Mucosa of descending colon (tissue), 3 donors: ENCODE data around the gene STAM. TPM values are rescaled to one million over a fixed set of nuclear protein-coding genes. Genes with fewer than 3 reads are reported as not detected.

Source experiments
- ATAC-seq: fragments of 200-7000 bp; cut with Tn5 transposase; one replicate; pipeline ENCODE4 v1.9.1; 2020; ENCODE audit warnings: mild to moderate bottlenecking, moderate library complexity
- DNase-seq, 3 donors: peaks; one replicate each; pipeline ENCODE4 v3.0.0-alpha.2; 2020
- H3K36me3 ChIP-seq: fragments of 200-600 bp; one replicate; pipeline ENCODE4 v1.8.0; 2021; ENCODE audit warnings: low read depth, mild to moderate bottlenecking
- H3K4me1 ChIP-seq: fragments of 200-600 bp; one replicate; pipeline ENCODE4 v1.8.0; 2021; ENCODE audit warnings: low read depth, mild to moderate bottlenecking
- H3K4me3 ChIP-seq: fragments of 200-600 bp; one replicate; pipeline ENCODE4 v1.8.0; 2021; ENCODE audit warnings: mild to moderate bottlenecking
- H3K9me3 ChIP-seq: fragments of 200-600 bp; one replicate; pipeline ENCODE4 v1.8.0; 2021; ENCODE audit warnings: mild to moderate bottlenecking
- CTCF ChIP-seq: fragments of 200-600 bp; IDR thresholded peaks from one replicate; pipeline ENCODE4 v1.8.0; 2022; ENCODE audit warnings: antibody characterized with exemption, mild to moderate bottlenecking
- intact Hi-C, 2 donors: fragments of 100-400 bp; cut with DNase I in 1 of 2; cut with micrococcal nuclease in 1 of 2; formaldehyde crosslinking; loops; one replicate each; pipeline versions ENCODE4 v1.11.0 to v1.11.1; 2022; cut with DNase I, micrococcal nuclease
- total RNA-seq, 3 donors: library from RNA; stranded (reverse); fragmentation: NEBNext Ultra II Directional in 2 of 3; extraction: Animal tissue kit (Norgen Biotek cat#: 25700) in 2 of 3; gene quantifications; one replicate each; pipeline versions ENCODE4 v1.2.1 to v1.2.4, GENCODE V29; 2021 to 2023
- donor health status: DM: no; HTN: no; CAD: no; lungs with moderate emphysema.
- donor health status: DM: no; HTN: no; CAD: no.
- donor health status: DM: no; HTN: yes; CAD: no.

STAM gene
- total RNA-seq, 3 donors from 2014 or later = 16.4 to 17.8 (median 17.6) TPM

- DNase-seq (no peak), ATAC-seq (no peak)
- Histone ChIP-seq H3K4me1 (peaks cover 11% of the 10 kb centered on the region), H3K4me3 (no peak overlapping the region), H3K9me3 (no peaks in the 10 kb centered on the region), H3K36me3 (no peaks in the 10 kb centered on the region)
- intact Hi-C loops = no loop called here
- TF ChIP-seq CTCF = no peak
These were observed 3.6 kb upstream of the STAM start for GRCh38 chr10:17640331-17640816.

GRCh38 chr10:17643339-17643754 lies 604 bp upstream of the STAM start:
- no peak for TF ChIP-seq CTCF
- Histone ChIP-seq H3K9me3 (no peaks in the 10 kb centered on the region), H3K36me3 (no peaks in the 10 kb centered on the region), H3K4me1 (peaks cover 22% of the 10 kb centered on the region), H3K4me3 (peak overlapping the region; percentile 41)
- ATAC-seq (peak; percentile 83), DNase-seq (peak in 2 of 3 donors; percentile 80 to 81)
- intact Hi-C loops = no loop called here

GRCh38 chr10:17644485-17644943 lies 563 bp downstream of the STAM start:
- DNase-seq = no peak
- peak overlapping the region; percentile 41 for H3K4me3 ChIP-seq
- H3K36me3 ChIP-seq = no peaks in the 10 kb centered on the region
- peaks cover 22% of the 10 kb centered on the region for H3K4me1 ChIP-seq
- intact Hi-C loops = no loop called here
- H3K9me3 ChIP-seq = no peaks in the 10 kb centered on the region
- TF ChIP-seq CTCF = no peak
- ATAC-seq = peak; percentile 39

GRCh38 chr10:17645621-17646345 lies 1.8 kb downstream of the STAM start:
- H3K9me3 ChIP-seq = no peaks in the 10 kb centered on the region
- H3K4me1 ChIP-seq = peaks cover 22% of the 10 kb centered on the region
- H3K36me3 ChIP-seq = no peaks in the 10 kb centered on the region
- ATAC-seq = peak; percentile 19
- no peak for DNase-seq
- intact Hi-C loops = no loop called here
- no peak overlapping the region for H3K4me3 ChIP-seq
- TF ChIP-seq CTCF = no peak

GRCh38 chr10:17647326-17647725 lies 3.4 kb downstream of the STAM start:
- Histone ChIP-seq H3K4me3 (no peak overlapping the region), H3K36me3 (no peaks in the 10 kb centered on the region), H3K9me3 (no peaks in the 10 kb centered on the region), H3K4me1 (peaks cover 22% of the 10 kb centered on the region)
- ATAC-seq = no peak
- DNase-seq = no peak
- intact Hi-C loops = no loop called here
- no peak for TF ChIP-seq CTCF
